IPS-NIHi7 (cell line): ENCODE measurements around the gene PACS2.

ENCODE experiments used
- DNase-seq: peaks from one replicate; pipeline ENCODE4 v3.0.0; 2012; ENCODE audit warnings: mixed read lengths; ENCODE audit errors: extremely low spot score

Gene PACS2

DNA sequence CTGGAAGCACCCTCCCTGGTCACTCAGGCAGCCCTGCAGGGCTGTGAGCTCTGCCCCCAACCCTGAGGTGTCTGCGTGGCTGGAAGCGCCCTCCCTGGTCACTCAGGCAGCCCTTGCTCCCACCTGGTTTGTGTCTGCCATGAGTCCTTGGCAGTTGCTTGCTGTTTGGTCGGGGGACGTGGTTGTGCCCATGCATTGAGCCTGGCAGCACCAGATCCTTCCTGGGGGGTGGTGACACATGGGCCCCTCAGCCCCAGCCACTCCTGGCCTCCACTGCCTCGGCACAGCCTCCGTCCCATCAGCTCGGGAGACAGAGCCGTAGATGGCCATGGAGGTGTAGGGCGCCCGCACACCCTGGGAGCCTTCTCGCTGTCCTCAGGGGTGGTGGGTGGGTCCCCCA, 124.6 kb downstream of the PACS2 start:
- no peak for DNase-seq

- no peak for DNase-seq
Observed at GRCh38 chr14:105439710-105440553, 125.4 kb downstream of the PACS2 start.

GRCh38 chr14:105440554-105440900, 126.0 kb downstream of the PACS2 start:
- no peak for DNase-seq

- no peak for DNase-seq
Observed at GRCh38 chr14:105440992-105441391, 126.4 kb downstream of the PACS2 start.

GRCh38 chr14:105442125-105442524, 127.6 kb downstream of the PACS2 start:
- DNase-seq: no peak

- DNase-seq: no peak
Observed at GRCh38 chr14:105442834-105443233, 128.3 kb downstream of the PACS2 start.

DNA sequence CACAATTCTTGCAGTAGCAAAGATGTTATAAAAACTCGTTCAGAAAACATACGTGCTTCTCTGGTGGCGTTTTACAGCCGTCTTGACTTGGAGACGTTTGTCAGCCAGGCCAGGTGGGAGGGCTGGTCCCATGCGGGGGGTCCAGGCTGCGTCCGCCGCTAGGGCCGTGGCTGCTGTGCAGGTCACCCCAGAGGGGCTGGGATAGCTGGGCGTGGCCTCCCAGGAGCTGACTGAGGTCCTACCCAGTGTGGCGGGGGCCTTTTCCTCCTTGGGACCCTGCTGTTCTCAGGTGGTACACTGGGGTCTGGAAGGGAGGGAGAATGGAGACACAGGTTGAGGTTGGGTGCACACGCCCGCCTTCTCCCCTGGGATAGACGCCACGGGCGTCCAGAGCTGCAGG, 130.3 kb downstream of the PACS2 start:
- DNase-seq: no peak

- DNase-seq: no peak
Observed at GRCh38 chr14:105445290-105445689, 130.7 kb downstream of the PACS2 start.

DNA sequence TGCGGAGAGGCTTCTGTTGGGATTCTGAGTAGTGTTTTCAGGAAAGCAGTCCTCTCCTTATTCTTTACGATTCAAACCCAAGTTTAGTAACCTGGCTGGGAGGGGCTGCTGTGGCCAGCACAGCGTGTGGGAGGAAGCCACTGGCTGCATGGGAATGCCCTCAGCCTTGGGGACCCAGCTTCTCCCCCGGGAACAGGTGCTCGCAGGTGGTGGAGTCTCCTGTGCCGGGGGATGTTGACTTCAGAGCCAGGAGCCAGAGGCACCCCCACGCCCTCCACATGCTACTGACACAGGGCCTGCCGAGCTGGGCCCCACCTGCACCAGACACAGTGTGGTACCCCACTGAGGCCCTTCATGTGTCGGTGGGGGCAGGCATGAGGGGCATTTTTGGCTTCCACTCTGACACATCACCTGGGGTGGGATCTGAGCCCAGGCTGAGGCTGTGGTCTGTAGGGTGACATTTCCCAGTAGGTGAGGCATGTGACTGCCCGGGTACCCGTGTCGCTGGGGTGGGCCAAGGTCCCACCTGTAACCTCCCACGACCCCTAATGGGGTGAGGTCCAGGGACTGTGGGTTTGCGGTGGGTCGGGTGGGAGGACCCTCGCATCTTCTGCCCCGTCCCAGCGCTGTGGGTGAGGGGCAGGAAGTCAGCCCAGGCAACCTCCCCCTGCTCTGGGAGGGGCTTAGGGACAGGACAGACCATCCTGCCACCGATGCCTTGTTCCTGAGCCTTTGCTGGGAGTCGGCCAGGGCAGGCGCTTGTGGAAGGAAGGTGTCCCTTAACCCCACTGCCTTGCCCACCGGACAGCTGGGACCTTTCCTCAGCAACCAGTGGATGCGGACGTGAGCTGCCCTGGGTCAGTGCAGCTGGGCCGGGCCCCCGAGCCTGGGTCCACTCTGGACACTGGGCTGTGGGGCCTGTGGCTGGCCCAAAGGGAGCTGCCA, 131.6 kb downstream of the PACS2 start:
- no peak for DNase-seq

DNA sequence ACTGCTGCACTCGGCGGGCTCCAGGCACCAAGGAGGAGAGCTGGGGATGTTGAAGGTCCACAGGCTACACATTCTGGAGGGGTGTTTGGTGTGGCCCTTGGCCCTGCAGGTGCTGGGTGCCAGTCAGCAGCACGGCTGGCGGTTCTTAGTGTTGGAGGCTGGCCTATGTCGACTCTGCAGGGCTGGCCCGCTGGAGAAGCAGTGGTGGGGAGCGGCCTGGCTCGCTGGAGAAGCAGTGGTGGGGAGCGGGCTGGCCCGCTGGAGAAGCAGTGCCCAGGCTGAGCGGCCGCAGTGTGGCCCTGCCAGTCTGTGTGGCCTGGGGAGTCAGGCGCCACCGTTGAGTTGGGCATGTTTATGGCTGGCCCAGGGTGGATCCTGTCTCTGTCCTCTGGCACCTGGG, 132.4 kb downstream of the PACS2 start:
- no peak for DNase-seq
